Measurements from ENCODE around the gene PKNOX2.

The PKNOX2 gene

GRCh38 chr11:125313271-125314219 is 149.0 kb downstream of the PKNOX2 start:
- no peak for DNase-seq (ENCODE audit: low read depth in 2 of 2)

DNA sequence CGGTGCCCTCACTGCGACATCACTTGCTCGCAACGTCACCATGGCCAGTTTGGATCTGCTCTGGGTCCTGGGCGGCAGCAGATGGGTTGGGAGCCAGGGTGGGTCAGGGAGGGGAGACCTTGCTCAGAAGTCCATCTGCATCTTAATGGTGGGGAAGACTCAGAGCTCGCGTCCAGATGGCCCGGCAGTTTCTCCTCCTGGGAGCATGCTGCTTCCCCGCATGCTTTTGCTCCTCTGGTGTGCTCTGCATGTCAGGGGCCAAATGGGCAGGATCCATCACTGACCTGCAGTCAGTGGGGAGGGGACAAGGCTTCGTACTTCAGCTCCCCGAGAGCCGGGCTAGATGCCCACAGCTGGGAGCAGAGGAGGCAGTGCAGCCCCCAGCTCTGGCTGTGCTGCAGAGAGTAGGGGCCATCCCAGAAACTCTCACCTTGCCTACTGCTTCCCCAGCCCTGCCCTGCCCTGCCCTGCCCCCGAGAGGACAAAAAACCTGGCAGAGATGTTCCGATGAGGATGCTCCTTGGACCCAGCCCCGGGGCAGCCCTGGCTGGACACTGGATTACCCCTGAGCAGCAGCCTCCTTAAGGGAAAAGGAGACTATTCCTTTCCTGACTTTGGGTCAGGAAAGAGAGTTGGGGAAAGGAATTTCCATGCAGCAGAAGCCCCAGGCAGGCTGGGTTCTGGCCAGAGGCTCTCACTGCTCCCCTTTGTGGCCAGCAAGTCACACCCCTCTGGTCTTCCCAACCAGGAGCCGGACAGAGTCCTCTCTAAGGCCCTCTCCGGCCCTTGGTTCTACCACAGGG is 149.9 kb downstream of the PKNOX2 start:
- no peak for DNase-seq (ENCODE audit: low read depth in 2 of 2)

- DNase-seq (ENCODE audit: low read depth in 2 of 2) = no peak
Measured at GRCh38 chr11:125315079-125315740, 150.7 kb downstream of the PKNOX2 start.

DNA sequence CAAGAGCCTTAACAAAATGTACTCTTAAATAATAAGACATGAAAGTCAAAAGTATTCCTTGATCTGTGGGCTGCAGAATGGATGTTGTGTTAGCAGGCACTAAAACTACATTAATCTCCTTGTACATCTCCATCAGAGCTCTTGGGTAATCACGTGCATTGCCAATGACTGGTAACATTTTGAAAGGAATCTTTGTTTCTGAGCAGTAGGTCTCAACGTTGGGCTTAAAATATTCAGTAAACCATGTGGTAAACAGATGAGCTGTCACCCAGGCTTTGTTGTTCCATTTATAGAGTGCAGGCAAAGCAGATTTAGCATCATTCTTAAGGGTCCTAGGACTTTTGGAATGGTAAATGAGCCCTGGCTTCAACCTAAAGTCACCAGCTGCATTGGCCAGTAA is 152.9 kb downstream of the PKNOX2 start:
- DNase-seq (ENCODE audit: low read depth in 2 of 2) = no peak

- DNase-seq (ENCODE audit: low read depth in 2 of 2) = no peak
Measured at GRCh38 chr11:125319649-125320048, 155.1 kb downstream of the PKNOX2 start.

GRCh38 chr11:125320347-125321076 is 156.0 kb downstream of the PKNOX2 start:
- no peak for DNase-seq (ENCODE audit: low read depth in 2 of 2)

DNA sequence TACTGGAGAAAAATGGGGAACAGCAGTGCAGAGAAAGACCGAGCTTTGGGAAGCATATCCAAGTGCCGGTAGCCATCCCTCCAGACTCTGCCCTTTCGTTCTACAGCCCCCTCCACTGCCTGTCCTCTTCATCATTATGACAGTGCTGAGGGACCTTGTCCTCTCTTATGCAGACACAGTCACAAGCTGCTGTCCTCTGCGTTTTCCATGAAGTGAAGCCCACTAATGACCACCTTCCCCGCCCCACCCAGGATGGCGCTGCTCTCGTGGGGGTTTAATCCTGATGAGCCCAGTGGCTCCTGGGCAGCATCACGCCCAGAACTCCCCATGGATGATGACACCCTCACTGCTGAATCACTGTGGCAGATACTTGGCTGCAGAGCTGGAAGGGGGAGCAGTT is 157.7 kb downstream of the PKNOX2 start:
- DNase-seq (ENCODE audit: low read depth in 2 of 2) = no peak

- no peak for DNase-seq (ENCODE audit: low read depth in 2 of 2)
Measured at GRCh38 chr11:125325196-125325595, 160.6 kb downstream of the PKNOX2 start.

DNA sequence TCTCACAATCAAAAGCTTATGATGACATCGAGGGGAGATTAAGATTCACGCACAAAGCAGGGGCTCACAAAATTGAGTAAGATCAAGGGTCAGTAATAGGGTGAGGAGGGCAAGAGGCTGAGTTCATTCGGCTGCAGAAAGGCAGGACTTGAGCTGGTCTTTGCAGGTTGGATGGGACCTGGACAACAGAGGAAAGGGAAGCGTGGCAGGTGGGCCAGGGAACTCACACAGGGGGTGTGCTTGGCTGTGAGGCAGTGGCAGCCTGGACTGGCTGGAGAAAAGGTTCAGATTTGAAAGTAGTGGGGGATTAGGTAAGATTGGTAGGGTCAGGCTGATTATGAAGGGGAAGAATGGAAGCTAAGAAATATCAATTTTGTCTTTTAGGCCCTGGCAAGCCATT is 161.6 kb downstream of the PKNOX2 start:
- DNase-seq (ENCODE audit: low read depth in 2 of 2) = no peak

- DNase-seq (ENCODE audit: low read depth in 2 of 2) = no peak
Measured at GRCh38 chr11:125327518-125328224, 163.1 kb downstream of the PKNOX2 start.

- DNase-seq (ENCODE audit: low read depth in 2 of 2) = no peak
Measured at GRCh38 chr11:125328225-125328580, 163.7 kb downstream of the PKNOX2 start.

DNA sequence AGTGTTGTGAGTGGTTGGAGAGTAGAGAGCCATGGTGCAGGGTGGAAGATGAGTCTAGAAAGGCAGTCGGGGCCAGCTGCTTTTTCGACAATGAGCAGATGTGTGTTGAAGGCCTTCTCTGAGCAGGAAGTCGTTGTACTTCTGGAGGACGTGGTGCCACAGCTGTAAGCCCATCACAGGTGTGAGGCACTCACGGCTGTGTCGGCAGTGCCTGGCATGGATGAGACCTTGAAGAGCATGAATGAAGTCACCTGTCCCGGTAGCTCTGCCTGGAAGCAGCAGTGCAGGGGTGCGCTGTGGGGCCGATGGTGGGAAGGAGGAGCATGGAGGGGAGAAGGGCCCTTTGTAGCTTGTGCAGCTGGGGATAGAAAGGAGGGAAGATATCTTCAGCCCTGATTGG is 165.2 kb downstream of the PKNOX2 start:
- DNase-seq (ENCODE audit: low read depth in 2 of 2) = no peak

DNA sequence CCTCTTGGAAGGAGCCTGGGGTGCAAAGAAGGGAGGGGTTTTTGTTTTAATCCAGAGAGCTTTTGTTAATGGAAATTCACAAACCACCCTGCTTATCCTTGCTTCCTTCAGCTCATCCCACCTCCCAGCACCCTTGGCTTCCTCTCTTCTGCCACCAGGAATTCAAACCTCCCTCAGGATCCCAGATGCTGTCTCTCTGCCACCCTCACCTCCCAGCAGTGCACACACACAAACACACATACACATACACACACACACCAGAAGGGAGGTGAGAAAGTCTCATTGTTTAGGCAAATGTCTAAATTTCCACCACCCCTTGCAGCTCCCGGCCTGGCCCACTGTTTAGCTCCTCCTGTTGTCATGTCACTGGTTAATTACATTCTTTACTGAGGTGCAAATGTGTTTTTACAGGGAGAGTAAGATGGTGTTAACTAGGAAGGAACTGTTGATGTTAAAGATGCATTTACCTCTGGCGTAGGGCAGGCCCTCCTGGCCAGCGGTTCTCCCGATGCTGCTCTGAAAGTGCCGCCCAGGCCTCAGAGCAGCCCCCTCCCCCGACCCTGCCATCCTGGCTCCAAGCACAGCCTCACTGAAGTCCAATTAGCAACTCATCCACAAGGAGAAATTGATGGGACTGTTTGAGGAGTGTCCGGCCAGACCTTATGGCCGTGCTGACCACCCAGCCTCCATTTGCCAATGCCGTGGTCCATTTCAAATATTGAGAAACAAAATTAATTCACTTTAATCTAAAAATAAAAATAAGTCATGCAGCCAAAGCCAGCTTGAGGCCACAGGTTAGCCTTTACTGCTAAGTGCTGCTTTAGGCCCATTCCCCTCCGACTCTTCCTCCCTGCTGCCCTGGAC is 166.1 kb downstream of the PKNOX2 start:
- no peak for DNase-seq (ENCODE audit: low read depth in 2 of 2)

- DNase-seq (ENCODE audit: low read depth in 2 of 2) = no peak
Measured at GRCh38 chr11:125331357-125332035, 166.9 kb downstream of the PKNOX2 start.

- no peak for DNase-seq (ENCODE audit: low read depth in 2 of 2)
Measured at GRCh38 chr11:125332821-125333220, 168.3 kb downstream of the PKNOX2 start.

DNA sequence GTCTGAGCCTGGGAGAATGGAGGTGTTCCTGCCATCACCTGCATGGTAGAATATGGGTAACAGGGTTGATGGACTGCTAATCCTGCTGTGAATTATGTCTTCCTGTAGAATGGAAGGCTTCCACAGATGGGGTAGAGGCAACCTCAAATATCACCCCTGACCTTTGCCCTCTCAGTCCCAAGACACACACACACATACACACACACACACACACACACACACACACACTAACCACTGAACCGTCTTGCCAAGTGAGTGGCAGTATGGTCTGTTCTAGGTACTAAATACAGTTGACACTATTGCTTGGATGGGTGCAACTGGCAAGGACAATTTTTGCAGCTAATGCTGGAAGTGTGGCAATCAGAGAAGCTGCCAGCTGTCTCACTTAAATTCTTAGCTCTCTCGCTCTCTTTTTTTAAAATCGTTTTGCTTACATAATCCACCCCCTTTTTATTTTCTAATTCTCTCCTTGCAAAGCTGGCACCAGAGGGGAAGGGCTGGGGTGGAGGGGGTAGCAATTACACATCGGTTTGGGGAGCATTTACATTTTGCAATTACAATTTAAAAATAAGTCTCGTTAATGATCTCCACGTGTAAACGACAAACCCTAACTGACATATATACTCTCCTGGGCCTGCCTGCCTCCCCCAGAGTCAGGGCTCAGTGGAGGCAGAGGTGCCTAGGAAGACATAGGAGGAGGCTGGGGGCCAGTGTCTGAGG is 169.0 kb downstream of the PKNOX2 start:
- no peak for DNase-seq (ENCODE audit: low read depth in 2 of 2)

GRCh38 chr11:125335106-125335505 is 170.6 kb downstream of the PKNOX2 start:
- DNase-seq (ENCODE audit: low read depth in 2 of 2) = no peak

Measured in stimulated activated CD8-positive, alpha-beta memory T cell treated with anti-CD3 and anti-CD28 coated beads, Interleukin-7, amount 100 ng/mL, for 4 hours (primary cell).